ENCODE results near the gene PLSCR4.

The PLSCR4 gene

GRCh38 chr3:146180376-146180775 is 70.5 kb downstream of the PLSCR4 start:
- no peak for TF ChIP-seq TAF1 (IDR thresholded peaks at IDR 0.05; ENCODE audit: borderline replicate concordance, insufficient read depth, low read length)
- no peak for TF ChIP-seq POLR2AphosphoS5 (IDR thresholded peaks at IDR 0.05; ENCODE audit: low read depth, low read length)
- no peak for TF ChIP-seq FOXP2 (optimal IDR thresholded peaks at IDR 0.05; ENCODE audit: borderline replicate concordance, extremely low read depth, extremely low read length, insufficient read depth)
- TF ChIP-seq SIN3A (IDR thresholded peaks at IDR 0.05; ENCODE audit: borderline replicate concordance, insufficient read depth, low read length), result no peak
- no peak for TF ChIP-seq REST (IDR thresholded peaks at IDR 0.05; ENCODE audit: insufficient read depth in 1 of 2, low read depth in 2 of 2, low read length in 2 of 2)

- TF ChIP-seq TAF1 (IDR thresholded peaks at IDR 0.05; ENCODE audit: borderline replicate concordance, insufficient read depth, low read length) (no peak), SIN3A (IDR thresholded peaks at IDR 0.05; ENCODE audit: borderline replicate concordance, insufficient read depth, low read length) (no peak), REST (IDR thresholded peaks at IDR 0.05; ENCODE audit: insufficient read depth in 1 of 2, low read depth in 2 of 2, low read length in 2 of 2) (no peak), POLR2AphosphoS5 (IDR thresholded peaks at IDR 0.05; ENCODE audit: low read depth, low read length) (no peak), FOXP2 (optimal IDR thresholded peaks at IDR 0.05; ENCODE audit: borderline replicate concordance, extremely low read depth, extremely low read length, insufficient read depth) (no peak)
Measured at GRCh38 chr3:146178006-146178689, 72.8 kb downstream of the PLSCR4 start.

DNA sequence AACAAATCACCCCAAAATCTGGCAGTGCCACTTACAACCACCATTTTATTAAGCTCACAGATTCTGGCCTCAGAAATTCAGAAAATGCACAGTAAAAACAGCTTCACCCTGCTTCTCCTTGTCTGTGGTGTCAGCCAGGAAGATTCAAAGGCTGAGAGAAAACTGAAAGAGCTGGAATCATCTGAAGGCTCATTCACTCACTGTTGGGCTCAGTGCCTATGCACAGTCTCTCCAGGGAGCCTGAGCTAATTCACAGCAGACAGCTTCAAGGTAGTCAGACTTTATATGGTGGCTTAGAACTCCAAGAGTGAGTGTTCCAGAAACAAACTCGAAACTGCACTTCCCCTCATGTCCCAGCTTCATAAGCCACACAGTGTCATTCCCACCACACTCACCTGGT is 73.4 kb downstream of the PLSCR4 start:
- TF ChIP-seq REST (IDR thresholded peaks at IDR 0.05; ENCODE audit: insufficient read depth in 1 of 2, low read depth in 2 of 2, low read length in 2 of 2) (no peak), TAF1 (IDR thresholded peaks at IDR 0.05; ENCODE audit: borderline replicate concordance, insufficient read depth, low read length) (no peak), POLR2AphosphoS5 (IDR thresholded peaks at IDR 0.05; ENCODE audit: low read depth, low read length) (no peak), SIN3A (IDR thresholded peaks at IDR 0.05; ENCODE audit: borderline replicate concordance, insufficient read depth, low read length) (no peak), FOXP2 (optimal IDR thresholded peaks at IDR 0.05; ENCODE audit: borderline replicate concordance, extremely low read depth, extremely low read length, insufficient read depth) (no peak)

DNA sequence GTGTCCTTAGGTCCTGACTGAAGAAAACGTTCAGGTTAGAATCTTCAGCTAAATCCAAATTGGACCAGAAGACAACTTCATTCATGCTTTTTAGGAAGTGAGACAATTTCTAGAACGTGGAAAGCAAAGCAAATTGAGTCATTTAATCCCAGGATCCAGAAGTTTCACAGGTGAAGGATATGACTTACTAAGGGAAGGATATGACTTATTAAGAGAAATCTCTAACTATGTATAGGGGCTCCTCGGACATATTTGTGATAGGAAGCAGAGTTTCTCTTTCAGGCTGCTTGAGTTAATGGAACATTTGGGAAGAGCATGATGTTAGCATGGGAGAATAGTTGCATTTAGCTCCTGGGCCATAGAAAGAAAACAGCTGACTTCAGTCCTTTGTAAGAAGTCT is 73.8 kb downstream of the PLSCR4 start:
- TF ChIP-seq POLR2AphosphoS5 (IDR thresholded peaks at IDR 0.05; ENCODE audit: low read depth, low read length) (no peak), REST (IDR thresholded peaks at IDR 0.05; ENCODE audit: insufficient read depth in 1 of 2, low read depth in 2 of 2, low read length in 2 of 2) (no peak), TAF1 (IDR thresholded peaks at IDR 0.05; ENCODE audit: borderline replicate concordance, insufficient read depth, low read length) (no peak), SIN3A (IDR thresholded peaks at IDR 0.05; ENCODE audit: borderline replicate concordance, insufficient read depth, low read length) (no peak), FOXP2 (optimal IDR thresholded peaks at IDR 0.05; ENCODE audit: borderline replicate concordance, extremely low read depth, extremely low read length, insufficient read depth) (no peak)
